GM12891 (cell line): ENCODE data around the gene MTARC1.

Experiments
- PAX5 ChIP-seq: IDR thresholded peaks from 2 replicates; pipeline ENCODE4 v1.6.1; 2011; ENCODE audit warnings: low read length, moderate library complexity, mild to moderate bottlenecking; ENCODE audit not compliant: insufficient read depth, severe bottlenecking
- POLR2A ChIP-seq: IDR thresholded peaks from 2 replicates; pipeline ENCODE4 v1.6.1; 2011; ENCODE audit warnings: low read depth, low read length, control low read depth
- POLR2AphosphoS5 ChIP-seq: IDR thresholded peaks from 2 replicates; pipeline ENCODE4 v1.6.1; 2011; ENCODE audit warnings: low read depth, low read length, control low read depth
- POU2F2 ChIP-seq: IDR thresholded peaks from 2 replicates; pipeline ENCODE4 v1.6.1; 2011; ENCODE audit warnings: low read depth, mild to moderate bottlenecking, control low read depth, low read length, moderate library complexity
- TAF1 ChIP-seq: IDR thresholded peaks from 2 replicates; pipeline ENCODE4 v1.6.1; 2011; ENCODE audit warnings: low read depth, low read length, control low read depth

- TF ChIP-seq TAF1 (no peak), POLR2A (no peak), POLR2AphosphoS5 (no peak), PAX5 (no peak), POU2F2 (no peak)
Measured at GRCh38 chr1:220797553-220797952, 10.8 kb downstream of the MTARC1 start.
